HG03469 (cell line): ENCODE measurements around the gene TRIM24.
A peak's percentile ranks its signal among the peaks of the same experiment; 100 is the strongest.
"Not testable (repeated sequence)": the region's sequence is repeated elsewhere in the genome, so short reads cannot be mapped to it uniquely, and the experiment has no call there.

Source experiments
- ATAC-seq: cut with Tn5 transposase; IDR thresholded peaks from one replicate; pipeline ENCODE4 v1.9.1; 2021; ENCODE audit warnings: mild to moderate bottlenecking, moderate library complexity, moderate number of reproducible peaks; ENCODE audit not compliant: unreplicated experiment

TRIM24 gene

DNA sequence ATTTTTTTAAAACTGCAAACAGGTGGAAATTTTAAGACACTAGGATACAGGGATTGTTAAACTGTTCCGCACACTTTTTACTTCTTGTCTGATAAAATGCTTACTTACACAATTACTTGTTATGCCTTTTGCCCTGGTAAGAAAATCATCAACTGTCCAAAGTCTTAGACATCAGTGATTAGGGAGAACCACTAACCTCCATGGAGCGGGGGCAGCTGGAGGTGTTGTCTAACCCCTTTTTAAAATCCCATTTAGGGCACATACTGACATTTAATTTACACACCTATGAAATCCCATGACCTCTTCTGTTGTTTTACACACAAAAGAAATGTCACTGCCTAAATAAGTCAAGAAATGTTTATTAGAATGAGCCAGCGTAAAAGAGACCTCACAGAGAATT is 65.7 kb downstream of the TRIM24 start:
- no peak for ATAC-seq

DNA sequence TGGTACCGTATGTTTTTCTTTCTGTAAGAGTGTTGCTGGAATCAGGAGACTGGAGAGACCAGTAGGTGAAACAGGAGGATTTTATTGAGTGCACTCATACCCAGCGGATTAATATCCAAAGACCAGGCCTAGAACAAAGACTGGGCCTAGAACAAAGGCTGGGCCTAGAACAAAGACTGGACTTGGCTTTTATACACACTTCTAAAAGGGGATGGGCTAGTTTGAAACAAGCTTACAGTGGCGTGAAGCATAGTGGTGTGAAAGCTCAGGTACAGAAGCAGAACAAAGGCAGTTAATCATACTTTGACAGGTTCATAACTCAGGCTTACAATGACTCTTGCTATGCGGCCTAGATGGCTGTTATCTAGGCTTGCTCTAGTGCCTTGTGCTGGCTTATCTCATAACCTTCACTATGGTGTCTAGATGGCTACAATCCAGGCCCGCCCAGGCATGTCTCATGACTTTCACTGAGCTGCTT is 67.7 kb downstream of the TRIM24 start:
- ATAC-seq = no peak

DNA sequence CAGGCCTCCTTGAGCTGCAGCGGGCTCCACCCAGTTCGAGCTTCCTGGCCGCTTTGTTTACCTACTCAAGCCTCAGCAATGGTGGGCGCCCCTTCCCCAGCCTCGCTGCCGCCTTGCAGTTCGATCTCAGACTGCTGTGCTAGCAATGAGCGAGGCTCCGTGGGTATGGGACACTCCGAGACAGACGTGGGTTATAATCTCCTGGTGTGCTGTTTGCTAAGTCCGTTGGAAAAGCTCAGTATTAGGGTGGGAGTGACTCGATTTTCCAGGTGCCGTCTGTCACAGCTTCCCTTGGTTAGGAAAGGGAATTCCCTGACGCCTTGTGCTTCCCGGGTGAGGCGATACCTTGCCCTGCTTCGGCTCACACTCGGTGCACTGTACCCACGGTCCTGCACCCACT is 76.8 kb downstream of the TRIM24 start:
- ATAC-seq = not testable (repeated sequence)

DNA sequence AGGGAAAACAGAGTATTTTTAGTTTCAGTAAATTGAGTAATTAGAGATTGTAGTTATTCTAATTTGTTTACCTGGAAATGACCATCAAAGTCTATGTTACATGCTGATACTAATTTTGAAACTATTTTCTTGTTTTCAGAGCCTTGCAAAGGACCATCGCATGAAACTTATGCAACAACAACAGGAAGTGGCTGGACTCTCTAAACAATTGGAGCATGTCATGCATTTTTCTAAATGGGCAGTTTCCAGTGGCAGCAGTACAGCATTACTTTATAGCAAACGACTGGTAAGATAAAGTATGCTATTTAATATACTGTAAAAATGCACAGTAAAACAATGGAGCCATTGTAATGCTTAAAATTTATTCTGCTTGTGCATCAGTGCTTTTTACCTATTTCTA is 78.5 kb downstream of the TRIM24 start:
- ATAC-seq = no peak

DNA sequence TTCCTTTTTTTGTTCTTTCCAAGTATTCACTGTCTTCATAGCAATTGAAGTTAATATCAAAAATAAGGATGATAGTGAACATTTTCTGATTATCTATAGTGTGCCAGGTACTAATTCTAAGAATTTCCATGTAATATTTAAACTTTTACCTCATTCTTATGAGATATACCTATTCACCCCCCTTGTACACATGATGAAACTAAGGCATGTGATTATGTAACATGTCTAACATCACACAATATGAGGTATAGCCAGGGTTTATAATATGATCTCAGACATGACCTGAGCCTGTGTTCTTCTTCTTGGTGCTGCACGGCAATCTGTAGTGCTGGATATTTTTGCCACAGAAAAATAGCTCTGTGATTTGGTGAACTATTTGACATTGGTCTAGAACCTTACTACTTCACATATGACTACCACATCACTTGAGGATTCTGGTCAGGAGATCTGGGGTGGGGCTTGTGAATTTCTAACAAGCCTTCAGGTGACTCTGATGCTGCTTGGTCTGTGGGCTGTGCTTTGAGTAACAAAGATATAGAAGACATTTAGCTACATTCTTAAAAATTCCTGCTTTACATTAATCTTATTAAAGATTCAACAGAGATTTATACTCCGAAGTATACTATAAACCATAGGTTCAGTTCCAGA is 79.1 kb downstream of the TRIM24 start:
- ATAC-seq = no peak

DNA sequence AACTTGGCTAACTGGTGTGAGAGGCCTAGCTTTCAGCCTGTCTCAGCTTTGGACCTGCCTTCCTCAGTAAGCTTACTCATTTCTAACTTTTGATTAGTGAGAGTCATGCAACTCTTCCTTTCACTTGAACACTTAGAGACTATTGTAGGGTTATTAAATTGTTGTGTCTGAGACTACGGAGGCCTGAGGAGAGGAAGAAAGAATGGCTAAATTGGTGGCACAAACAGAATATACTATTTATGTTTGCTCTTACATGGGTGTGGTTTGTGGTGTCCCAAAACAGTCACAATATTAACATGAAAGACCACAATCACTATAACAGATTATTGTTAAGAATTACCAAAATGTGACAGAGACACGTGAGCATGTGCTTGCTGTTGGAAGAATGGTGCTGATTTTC is 82.1 kb downstream of the TRIM24 start:
- peak; percentile 86 for ATAC-seq

DNA sequence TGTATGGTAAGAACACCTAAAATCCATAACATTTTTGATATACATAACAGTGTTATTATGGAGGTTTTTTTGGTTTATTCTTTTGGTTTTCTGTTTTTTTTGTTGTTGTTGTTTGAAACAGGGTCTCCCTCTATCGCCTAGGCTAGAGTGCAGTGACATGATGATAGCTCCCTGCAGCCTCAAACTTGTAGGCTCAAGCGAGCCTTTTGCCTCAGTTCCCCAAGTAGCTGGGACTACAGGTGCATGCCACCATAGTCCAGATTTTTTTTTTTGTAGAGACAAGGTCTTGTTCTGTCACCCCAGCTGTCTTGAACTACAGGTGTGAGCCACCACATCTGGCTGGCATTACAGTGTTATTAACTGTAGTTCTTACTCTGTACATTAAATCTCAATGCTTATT is 83.7 kb downstream of the TRIM24 start:
- no peak for ATAC-seq

DNA sequence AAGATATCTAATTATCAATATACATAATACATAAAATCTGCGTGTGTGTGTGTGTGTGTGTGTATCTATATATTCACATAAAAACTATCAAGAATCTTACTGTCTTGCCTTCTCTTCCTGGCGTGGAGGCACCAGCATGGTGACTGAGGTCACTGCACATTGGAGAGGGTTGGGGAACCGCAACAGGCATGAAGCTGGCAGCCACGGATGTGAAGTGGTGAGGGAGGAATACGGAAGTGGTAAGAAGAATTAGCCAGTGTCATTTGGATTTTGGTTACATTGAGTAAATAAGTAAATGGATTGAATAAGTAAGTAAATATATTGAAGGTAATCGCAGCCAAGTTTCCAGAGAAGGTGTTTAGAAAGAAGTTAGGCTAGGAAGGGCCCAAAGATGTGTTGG is 85.1 kb downstream of the TRIM24 start:
- ATAC-seq = no peak

DNA sequence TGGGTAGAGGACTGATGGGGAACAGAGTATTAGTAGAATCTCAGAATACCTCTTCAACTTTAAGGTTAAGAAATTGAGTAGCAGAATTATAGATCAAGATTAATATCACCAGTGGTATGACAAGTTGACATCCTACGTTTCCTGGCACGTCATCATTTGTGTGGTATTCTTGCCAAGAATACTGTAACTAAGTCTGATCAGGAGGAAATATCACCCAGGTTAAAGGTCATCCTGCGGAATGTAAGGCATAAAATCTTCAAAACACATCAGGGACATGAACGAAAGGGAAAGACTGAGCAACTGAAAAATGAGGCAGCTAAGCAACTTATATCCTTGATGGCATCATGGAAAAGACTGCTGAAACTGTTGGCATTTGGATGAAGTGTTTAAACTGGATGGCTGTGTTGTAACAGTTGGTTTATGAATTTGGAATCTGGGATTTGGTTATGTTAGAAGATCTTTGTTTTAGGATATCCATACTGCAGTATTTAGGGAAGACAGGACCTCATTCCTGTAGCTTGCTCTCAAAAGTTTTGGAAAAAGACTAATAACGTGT is 86.1 kb downstream of the TRIM24 start:
- no peak for ATAC-seq

DNA sequence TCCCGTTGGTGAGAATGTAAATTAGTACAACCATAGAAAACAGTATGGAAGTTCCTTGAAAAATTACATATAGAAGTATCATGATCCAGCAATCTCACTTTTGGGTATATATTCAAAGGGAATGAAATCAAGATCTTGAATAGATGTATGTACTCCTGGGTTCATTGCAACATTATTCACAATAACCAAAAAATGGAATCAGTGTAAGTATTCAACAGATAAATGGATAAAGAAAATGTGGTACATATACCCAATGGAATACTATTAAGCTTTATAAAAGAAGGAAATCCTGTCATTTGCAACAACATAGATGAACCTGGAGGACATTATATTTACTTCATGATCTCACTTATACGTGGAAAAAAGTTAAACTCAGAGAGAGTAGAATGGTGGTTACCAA is 86.8 kb downstream of the TRIM24 start:
- no peak for ATAC-seq

DNA sequence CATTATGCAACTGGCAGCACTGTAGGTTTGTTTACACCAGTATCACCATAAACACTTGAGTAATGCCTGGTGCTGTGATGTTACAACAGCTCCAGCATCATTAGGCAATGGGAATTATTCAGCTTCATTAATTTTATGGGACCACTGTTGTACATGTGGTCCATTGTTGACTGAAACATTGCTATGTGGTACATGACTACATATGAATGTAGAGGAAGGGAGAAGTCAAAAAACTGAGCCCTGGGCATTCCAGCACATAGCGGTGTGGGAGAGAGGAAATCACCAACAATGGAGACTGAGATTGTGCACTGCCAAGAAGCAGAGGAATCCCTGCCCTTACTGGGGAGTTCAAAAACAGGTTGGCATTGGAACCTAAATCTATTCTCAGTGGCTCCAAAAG is 89.0 kb downstream of the TRIM24 start:
- no peak for ATAC-seq

DNA sequence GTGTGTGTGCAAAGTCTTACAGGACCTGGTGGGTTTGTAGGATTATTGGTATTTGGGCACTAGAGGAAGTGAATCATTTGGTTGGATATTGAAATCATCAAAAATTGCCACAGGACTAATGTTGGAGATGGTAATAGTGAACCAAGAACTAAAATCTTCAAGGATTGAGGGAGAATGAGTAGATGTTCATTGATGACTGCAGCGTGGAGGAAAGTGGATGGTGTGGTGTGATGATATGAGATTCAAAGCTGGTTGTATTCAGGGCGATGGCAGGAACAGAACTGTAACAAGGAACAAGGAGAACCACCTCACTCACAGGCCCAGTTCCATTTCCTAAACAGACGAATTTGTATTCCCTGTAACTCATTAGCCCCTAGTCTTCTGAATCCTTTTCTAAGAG is 90.3 kb downstream of the TRIM24 start:
- no peak for ATAC-seq

DNA sequence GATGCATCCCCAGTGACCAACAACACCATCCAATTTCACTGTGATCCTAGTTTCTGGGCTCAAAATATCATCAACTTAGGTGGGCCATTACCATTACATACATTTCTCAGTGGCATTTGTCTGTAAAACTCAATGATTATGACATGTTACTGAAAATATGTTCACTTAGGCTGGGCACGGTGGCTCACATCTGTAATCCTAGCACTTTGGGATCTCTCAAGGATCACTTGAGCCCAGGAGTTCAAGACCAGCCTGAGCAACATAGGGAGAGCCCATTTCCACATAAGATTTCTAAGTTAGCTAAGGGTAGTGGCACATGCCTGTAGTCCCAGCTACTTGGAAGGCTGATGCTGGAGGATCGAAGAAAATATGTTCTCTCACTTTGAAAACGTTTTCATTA is 91.0 kb downstream of the TRIM24 start:
- ATAC-seq = no peak

DNA sequence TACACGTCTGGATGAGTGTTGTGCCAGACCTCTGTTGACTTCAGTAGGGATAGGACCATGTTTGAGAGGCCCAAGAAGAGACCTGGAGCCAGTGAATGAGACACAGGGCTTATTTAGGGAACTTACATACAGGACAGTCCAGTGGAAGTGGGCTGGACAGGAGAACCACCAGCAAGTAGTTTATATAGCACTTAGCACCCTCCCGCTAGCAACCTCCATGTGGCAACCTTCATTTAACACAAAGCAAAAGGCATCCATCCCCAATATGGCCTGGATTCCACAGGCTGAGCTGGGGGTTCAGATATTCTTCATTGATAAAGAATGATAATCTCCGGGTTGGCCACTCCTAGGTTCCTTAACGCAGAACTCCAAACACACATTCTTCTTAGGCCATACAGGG is 93.7 kb downstream of the TRIM24 start:
- no peak for ATAC-seq

DNA sequence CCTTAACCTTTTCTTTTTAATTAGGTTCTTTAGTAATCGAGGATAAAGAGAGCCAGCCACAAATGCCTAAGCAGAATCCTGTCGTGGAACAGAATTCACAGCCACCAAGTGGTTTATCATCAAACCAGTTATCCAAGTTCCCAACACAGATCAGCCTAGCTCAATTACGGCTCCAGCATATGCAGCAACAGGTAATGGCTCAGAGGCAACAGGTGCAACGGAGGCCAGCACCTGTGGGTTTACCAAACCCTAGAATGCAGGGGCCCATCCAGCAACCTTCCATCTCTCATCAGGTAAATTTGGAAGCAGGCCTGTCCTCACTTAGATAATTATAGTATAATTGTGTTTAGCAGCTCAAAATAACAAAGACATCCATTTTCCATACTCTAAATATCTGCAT is 94.6 kb downstream of the TRIM24 start:
- ATAC-seq = no peak

DNA sequence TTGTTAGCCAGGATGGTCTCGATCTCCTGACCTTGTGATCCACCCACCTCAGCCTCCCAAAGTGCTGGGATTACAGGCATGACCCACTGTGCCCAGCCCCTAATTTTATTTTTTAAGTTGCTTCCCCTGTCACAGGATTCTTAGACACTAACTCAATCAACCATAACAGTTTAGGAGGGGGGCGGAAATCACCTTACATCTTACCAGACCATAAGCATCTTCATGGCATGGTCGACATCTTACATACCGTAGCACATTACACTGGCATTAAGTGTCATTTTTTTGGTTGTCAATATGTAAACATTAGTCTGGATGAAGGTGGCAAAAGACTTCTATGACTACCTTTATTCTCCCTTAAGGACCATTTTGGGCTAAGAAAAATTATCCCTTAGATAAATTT is 95.6 kb downstream of the TRIM24 start:
- no peak for ATAC-seq

DNA sequence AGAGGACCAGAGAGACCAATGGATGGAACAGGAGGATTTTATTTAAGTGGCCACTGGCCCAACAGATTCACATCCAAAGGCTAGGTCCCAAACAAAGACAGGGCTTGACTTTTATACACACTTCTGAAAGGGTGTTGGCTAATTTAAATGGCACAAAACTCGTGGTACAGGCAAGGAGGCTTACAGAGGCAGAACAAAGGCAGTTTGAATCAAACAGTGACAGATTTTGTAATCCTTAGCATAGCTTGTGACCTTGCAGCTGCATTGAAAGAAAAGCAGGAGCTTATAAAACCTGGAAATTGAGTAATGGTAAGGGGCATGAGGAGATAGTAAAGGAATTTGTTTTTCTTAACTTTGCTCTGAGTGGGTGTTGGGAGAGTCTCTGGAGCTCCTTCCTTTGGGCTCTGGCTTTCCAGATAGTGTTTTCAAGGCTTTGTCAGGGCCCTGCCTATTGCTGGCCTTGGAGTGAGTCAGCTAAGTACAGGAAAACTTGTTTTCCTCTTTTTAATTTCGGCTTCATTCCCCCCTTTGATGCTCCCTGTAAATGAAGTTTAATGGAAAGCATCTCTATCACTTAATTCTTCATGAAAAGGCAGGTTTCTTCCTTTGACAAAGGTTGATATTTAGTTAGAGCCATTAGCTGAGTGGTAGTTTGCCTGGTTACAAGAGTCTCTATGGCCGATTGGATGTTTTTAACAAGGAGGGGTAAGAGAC is 96.9 kb downstream of the TRIM24 start:
- no peak for ATAC-seq

DNA sequence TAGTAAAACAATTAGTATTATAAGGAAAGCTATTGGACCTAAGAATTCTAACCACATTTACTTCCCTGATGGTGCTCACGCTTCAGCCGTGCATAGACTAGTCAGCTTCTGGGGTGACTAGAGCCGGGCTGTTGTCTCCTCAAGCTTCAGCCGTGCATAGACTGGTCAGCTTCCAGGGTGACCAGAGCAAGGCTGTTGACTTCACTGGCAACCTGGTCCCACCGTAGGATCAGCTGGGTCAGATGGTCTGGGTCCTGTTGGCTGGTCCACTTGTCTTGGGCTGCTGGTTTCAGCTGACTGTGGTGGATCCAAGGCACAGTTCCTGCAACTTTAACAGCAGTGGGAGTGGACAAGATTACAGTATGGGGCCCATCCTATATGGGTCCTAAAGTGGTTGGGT is 99.4 kb downstream of the TRIM24 start:
- ATAC-seq = no peak

DNA sequence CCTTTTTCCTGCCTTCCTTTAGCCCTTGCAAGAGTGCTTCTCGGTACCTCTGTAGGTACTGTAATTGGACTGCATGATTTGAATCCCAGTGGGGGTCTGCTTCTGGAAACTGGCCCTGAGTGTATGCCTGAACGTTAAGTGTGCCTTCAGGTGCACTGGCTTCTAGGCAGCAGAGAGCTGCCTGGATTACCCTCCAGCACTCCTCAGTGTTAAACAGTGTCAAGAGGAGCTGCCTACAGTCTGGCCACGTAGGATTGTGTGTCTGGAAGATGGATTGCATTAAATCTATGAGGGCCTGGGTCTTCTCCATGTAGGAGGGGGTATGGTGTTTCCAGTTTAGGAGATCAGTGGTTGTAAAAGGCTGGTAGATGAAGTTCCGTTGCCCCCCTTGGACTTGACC is 103.7 kb downstream of the TRIM24 start:
- ATAC-seq = no peak

DNA sequence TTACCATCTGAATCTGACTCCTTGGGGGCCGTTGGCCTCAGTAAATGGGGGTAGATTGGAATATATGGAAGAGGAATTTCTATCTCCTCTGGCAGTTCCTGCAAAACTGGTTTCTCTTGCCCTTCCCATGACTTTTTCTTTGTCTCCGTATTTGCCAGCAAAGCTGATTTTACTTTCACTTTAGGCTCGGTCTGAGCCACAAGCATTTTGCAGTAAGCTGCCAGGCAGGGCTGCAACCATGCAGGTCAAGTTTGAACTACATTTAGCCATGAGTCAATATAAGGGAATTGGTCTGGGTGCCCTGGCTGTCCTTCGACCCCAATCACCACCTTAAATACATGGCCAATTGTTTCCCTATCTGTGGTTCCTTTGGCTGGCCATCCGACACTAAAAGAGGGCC is 104.3 kb downstream of the TRIM24 start:
- no peak for ATAC-seq

DNA sequence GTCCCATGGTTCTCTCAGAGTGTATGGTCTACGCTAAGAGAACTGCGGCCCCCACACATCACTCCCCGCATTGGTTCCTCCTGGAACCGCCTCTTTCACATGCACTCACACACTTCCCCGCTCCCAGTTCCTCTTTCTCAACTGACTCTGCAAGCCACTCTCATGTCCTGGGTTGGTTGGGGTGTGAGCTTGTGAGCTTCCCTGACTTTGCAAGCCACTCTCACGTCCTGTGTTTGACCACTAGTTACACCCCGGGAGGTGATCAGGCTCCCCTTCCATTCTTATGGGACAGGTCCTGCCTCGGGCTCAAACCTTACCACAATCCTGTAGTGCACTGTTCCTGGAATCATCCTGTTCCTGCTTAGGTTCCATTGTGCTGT is 105.0 kb downstream of the TRIM24 start:
- ATAC-seq = no peak

DNA sequence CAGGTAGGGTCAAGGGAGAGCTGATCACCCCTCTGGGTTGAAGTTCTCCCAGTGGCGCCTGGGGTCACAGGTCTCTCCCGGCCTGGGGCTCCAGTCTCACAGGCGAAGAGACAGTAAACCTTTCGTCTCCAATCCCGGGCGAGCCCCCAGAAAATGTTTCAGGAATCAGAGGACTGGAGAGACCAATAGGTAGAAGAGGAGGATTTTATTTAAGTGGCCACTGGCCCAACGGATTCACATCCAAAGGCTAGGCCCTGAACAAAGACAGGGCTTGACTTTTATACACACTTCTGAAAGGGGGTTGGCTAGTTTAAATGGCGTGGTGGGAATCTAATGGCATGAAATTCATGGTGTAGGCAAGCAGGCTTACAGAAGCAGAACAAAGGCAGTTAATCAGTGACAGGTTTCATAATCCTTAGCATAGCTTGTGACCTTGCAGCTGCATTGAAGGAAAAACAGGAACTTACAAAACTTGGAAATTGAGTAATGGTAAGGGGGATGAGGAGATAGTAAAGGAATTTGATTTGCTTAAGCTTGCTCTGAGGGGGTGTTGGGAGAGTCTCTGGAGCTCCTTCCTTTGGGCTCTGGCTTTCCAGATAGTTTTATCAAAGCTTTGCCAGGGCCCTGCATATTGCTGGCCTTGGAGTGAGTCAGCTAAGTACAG is 105.5 kb downstream of the TRIM24 start:
- ATAC-seq = no peak
